HG03558 (cell line): ENCODE results near the gene NEURL4.
"Not testable (repeated sequence)": the region's sequence is repeated elsewhere in the genome, so short reads cannot be mapped to it uniquely, and the experiment has no call there.

Source experiments
- ATAC-seq: cut with Tn5 transposase; IDR thresholded peaks from one replicate; pipeline ENCODE4 v1.9.1; 2021; ENCODE audit warnings: moderate number of reproducible peaks; ENCODE audit not compliant: unreplicated experiment; ENCODE audit errors: extremely low read depth

NEURL4 gene

DNA sequence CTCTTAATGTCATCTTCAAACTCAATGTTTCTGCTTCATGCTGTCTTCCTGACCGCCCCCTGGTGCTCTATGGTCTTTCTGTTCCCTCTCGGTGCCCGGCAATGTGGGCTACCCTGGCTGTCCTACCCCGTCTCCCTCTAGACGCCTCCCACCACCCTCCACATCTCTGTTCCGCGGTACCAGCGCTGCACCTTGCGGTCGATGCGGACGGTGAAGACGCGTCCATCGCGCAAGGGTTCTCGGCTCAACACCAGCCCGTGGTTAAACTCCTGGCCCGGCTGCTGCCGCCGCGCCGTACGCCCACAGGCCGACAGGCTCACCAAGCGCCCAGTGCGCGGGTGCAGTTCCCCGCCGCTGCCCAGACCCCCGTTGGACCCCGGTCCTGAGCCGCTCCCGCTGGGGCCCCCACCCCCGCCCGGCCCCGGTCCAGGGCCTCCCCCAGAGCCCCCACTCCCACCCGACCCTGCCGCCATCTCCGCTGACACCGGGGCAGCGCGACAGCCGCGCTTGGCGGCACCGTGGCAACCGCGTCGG lies at the start of gene NEURL4:
Gene NEURL4 (minus strand): TSS at position 496 of the 534 bp plus-strand sequence. CDS start 23 bp downstream, at position 473.
- ATAC-seq: no peak

GRCh38 chr17:7374353-7374752 lies 45.2 kb upstream of the NEURL4 start:
- ATAC-seq: no peak

DNA sequence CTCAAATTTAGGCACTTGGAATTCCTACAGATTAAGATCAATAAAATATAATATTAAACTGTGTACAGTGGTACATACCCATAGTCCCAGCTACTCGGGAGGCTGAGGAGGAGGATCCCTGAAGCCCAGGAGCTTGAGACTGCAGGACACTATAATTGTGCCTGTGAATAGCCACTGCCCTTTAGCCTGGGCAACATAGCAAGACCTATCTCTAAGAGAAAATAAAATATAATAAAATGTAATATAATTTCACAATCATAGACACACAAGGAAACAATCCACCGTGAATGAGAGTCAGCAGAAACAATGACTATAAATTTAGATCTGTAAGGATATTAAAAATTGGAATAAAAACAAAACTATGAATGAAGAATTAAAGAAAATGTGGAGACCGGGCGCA lies 41.7 kb upstream of the NEURL4 start:
- ATAC-seq: no peak

DNA sequence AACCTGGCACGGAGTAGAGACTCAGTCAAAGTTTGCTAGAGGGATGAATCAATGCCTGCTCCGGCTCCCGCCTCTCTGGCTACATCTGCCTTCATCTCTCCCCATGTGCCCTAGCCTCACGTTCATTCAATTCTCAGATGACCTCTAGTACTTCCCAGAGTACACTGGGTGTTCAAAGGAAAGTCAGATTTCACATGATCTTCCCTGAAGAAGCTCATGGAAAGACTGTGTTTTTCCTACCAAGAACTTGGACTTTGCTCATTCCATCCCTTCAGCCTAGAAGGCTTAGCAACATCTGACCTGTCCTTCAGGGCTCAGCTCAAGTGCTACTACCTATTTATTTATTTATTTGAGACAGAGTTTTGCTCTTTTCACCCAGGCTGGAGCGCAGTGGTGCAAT lies 40.7 kb upstream of the NEURL4 start:
- ATAC-seq: no peak

DNA sequence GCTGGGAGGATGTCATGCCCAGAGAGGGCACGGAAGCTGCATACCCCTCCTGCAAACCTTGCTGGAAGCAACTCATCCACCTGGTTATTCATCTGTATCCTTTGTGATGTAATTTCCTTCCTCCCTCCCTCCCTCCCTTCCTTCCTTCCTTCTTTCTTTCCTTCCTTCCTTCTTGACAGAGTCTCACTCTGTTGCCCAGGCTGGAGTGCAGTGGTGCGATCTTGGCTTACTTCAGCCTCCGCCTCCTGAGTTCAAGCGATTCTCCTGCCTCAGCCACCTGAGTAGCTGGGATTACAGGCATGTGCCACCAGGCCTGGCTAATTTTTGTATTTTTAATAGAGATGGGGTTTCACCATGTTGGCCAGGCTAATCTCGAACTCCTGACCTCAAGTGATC lies 39.5 kb upstream of the NEURL4 start:
- ATAC-seq: not testable (repeated sequence)

GRCh38 chr17:7367918-7368598 lies 38.9 kb upstream of the NEURL4 start:
- no peak for ATAC-seq

- ATAC-seq: no peak
These were observed 37.9 kb upstream of the NEURL4 start for GRCh38 chr17:7367083-7367482.

DNA sequence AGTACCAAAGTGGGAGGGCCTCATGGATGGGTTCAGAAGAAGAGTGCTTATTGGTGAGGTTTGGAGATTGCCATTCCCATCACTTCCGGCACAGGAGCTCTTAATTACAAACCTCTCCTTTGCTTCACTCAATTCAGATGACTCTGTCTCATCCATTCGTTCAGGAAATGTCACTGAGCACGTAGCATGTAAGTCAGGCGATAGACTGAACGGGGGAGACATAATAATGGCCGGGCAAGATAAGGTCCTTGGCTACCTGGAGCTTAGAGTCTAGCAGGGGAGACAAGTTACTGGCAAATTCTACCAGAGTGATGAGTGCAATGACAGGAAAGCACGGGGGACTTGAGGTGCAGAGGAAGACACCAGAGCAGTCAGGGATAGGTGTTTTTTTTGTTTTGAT lies 36.8 kb upstream of the NEURL4 start:
- not testable (repeated sequence) for ATAC-seq

- no peak for ATAC-seq
These were observed 34.2 kb upstream of the NEURL4 start for GRCh38 chr17:7363311-7363710.

GRCh38 chr17:7361906-7362305 lies 32.8 kb upstream of the NEURL4 start:
- no peak for ATAC-seq

DNA sequence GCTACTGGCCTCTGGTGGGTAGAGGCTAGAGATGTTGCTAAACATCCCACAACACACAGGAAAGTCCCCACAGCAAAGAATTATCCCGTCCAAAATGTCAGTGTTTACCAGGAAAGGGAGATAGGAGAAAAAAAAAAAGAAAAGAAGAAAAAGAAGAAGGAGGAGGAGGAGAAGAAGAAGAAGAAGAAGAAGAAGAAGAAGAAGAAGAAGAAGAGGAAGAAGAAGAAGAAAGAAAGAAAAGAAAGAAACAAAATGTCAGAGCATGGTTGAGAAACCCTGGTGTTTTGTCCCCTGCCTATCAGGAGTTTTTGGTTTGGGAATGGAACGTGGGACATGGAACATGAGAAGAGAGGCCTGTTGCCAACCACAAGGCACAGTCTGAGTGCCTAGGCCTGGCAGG lies 28.2 kb upstream of the NEURL4 start:
- no peak for ATAC-seq

DNA sequence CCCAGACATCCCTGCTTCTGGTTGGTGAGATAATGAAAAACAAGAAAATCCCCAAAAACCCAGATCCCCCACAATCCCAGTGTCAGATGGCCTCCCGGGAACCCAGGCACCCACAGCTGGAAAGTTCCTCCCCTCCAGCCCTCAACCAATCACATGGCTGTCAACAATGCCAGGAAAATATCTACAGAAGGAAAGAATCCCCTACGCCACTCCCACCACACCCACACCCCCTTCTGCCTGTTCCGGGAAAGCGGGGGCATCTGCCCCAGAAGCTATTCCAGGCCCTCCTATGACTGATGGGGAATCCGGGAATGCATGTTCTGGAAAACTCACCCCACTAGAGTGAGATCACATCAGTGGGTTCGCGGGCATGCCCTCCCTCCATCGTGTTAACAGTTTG lies 27.6 kb upstream of the NEURL4 start:
- no peak for ATAC-seq

GRCh38 chr17:7356072-7356549 lies 27.0 kb upstream of the NEURL4 start:
- ATAC-seq: no peak

DNA sequence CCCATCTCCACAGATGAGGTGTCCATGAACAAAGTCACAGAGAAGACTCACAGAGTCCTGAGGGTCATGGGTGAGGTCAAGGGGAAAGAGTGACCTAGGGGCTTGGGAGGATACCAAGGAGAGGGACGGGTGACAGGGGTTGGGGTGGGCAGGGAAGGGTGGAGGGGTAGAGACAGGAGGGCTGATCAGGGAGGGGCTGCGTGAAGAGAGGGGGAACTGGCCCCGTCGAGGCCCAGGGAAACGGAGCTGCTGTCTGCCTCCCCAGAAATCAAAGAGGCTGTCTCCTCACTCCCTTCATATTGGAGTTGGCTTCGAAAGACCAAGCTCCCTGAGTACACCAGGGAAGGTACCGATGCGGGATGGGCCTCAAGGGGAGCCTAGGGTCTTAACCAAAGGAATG lies 26.4 kb upstream of the NEURL4 start:
- no peak for ATAC-seq

DNA sequence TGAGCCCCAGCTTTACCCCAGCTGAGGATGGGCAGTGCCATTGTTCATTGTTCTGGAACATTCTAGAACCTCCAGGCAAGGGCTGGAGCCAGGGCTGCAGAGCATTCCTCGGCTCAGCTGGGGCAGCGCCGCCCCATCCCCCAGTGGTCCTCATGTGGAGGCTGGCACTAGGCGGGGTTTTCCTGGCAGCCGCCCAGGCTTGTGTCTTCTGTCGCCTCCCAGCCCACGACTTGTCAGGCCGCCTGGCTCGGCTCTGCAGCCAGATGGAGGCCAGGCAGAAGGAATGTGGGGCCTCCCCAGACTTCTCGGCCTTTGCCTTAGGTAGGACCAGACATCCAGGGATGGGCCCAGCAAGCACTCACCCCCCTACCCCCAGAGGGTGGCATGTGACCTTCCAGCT lies 25.9 kb upstream of the NEURL4 start, which contains the start of gene TMEM95:
Gene TMEM95 (plus strand): TSS at position 104 of the 400 bp plus-strand sequence. CDS start 49 bp downstream, at position 153.
- no peak for ATAC-seq

GRCh38 chr17:7354262-7354843 lies 25.2 kb upstream of the NEURL4 start:
- ATAC-seq: no peak

DNA sequence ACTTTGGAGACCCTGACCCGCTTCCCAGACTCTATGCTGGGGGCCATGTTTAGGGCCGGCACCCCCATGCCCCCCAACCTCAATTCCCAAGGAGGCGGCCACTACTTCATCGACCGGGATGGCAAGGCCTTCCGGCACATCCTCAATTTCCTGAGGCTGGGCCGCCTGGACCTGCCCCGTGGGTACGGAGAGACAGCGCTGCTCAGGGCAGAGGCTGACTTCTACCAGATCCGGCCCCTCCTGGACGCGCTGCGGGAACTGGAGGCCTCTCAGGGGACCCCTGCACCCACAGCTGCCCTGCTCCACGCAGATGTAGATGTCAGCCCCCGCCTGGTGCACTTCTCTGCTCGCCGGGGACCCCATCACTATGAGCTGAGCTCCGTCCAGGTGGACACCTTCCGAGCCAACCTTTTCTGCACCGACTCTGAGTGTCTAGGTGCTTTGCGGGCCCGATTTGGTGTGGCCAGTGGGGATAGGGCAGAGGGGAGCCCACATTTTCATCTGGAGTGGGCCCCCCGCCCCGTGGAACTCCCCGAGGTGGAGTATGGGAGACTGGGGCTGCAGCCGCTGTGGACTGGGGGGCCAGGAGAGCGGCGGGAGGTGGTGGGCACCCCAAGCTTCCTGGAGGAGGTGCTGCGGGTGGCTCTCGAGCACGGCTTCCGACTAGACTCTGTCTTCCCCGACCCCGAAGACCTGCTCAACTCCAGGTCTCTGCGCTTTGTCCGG lies 23.9 kb upstream of the NEURL4 start:
- no peak for ATAC-seq

GRCh38 chr17:7352503-7352889 lies 23.4 kb upstream of the NEURL4 start:
- ATAC-seq: no peak

DNA sequence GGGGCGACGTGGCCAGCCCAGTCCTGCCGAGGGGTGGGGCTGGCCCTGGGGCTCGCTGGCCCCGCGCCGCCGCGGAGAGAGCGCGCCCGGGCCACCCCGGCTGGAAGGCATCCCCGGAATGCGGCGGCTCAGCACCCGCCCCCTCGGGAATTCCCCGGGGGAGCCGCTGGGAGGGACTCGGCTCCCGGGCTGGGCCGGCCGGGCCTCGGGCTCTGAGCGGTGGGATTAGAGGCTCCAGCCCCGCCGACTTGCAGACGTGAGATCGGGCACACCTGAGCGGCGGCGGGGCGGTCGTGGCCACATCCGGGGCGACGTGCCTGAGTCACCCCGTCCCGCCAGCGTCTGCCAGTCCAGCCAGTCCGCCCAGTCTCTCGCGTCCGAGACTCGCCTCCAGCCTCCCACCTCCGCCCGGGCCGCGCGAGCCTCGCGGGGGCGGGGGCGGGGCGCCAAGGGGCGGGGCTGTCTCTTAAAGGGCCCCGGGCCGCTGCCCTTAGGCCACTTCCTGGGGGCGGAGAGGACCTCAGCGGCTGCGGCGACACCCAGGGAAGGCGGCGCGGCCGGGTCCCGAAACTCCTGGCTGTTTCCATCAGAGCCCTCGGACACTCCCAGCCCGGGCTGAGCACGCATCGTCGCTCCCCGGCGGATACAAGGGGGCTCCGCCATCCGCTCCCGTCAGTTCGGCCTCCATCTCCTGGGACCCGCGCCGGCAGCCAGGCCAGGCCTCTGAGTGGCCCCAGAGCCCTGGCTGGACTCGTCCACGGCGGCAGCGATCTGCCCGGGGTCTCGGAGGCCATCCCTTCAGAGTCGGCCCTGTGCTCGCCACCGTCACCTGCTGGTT lies 22.7 kb upstream of the NEURL4 start, which contains the start of gene KCTD11:
Gene KCTD11 (plus strand): TSS at position 498 of the 838 bp plus-strand sequence.
- ATAC-seq: peak; percentile 39
